Embryonic facial prominence (tissue), 1 donor: ENCODE measurements around the gene NEDD4L.

Source experiments
- DNase-seq: peaks from one replicate; pipeline ENCODE4 v3.0.0-alpha.2; 2016; ENCODE audit errors: extremely low spot score

Gene NEDD4L

GRCh38 chr18:58316396-58317342 lies 272.6 kb downstream of the NEDD4L start:
- no peak for DNase-seq

DNA sequence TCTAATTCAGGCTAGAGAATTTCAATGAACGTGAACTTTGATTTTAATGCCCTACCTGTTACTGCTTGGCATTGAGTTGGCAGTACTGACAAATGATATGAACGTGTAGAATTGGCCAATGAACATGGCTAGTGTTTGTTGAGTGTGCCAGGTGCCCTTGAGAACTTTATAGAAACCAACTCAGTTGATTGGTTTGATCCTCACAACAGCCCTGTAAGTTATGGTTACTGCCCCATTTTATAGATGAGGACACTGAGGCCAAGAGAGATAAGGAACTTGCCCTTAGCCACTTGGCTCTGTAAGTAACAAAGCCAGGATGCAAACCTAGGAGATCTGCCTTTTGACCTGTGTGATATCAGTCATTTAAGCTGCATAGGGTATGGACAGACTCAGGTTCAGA lies 275.7 kb downstream of the NEDD4L start:
- DNase-seq: no peak

DNA sequence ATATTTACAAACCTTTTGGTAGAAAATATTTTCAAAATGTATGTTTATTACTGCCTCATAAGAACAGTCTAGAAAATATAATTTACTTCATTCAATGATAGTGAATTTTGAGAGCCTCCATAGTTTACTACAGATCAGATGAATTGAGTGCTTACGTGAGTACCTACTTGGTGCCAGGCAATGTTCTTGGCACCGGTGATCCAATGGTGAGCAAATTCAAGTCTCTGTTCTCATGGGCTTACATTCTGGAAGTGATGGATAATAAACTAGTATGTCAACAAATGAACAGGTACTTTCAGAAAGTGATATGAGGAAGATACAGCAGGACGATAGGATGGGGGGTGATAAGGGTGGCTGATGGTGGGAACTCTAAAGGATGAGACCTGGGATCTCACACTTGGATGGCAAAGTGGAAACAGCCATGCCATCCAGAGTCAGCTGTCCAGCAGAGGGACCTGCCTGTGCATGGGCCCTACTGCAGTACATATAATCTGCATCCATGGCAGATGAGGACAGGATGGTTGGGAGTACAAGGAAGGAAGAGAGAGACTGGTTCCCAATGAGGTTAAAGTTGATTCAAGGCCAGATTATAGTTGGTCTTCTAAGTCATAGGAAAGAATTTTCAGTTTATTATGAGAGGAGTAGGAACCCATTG lies 277.0 kb downstream of the NEDD4L start:
- DNase-seq: no peak

GRCh38 chr18:58321986-58322385 lies 278.0 kb downstream of the NEDD4L start:
- DNase-seq: peak; percentile 77

DNA sequence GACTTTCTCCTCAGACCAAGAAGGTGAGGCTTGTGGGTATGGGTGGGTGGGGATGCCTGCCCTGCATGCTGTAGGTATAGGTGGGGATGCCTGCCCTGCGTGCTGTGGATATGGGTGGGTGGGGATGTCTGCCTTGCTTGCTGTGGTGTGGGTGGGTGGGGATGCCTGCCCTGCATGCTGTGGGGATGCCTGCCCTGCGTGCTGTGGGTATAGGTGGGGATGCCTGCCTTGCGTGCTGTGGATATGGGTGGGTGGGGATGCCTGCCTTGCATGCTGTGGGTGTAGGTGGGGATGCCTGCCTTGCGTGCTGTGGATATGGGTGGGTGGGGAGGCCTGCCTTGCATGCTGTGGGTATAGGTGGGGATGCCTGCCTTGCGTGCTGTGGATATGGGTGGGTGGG lies 278.4 kb downstream of the NEDD4L start:
- DNase-seq: no peak

- DNase-seq: no peak
These were observed 280.1 kb downstream of the NEDD4L start for GRCh38 chr18:58323866-58324762.

GRCh38 chr18:58324824-58325480 lies 280.9 kb downstream of the NEDD4L start:
- DNase-seq: no peak

DNA sequence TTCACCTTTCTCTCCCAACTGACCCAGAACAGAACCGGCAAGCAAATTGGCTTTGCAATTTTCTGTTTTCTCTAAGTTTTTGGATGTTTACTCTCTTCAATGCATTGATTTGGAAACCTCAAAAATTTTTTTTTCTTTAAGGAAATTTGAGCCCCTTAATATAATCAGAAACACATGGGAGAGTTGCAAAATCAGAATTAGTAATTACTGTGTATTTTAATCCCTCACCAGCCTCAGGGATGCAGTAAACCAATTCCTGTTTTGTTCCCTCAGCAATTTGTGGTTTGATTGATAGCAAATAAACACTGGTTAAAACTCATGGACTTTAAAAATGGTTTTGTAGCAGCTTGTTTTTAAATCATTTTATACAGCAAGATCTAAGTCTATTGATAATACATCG lies 281.5 kb downstream of the NEDD4L start:
- DNase-seq: no peak

DNA sequence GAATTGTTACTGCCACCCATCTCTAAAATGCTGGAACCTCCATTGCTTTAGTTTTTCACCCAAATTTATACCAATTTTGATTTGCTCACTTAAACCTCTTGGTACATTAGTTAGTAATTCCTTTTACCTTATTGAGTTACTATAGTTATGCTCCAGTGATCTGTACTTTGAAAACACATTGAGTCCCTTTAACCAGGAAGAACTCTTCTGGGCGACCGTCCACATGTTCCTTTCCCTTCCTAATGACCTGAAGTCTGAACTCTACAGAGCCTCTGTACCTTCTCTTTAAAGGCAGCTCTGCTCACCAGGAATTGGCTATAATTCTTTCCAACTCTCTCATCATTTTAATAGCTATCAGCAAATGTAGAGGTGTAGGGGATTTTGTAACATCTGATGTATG lies 290.0 kb downstream of the NEDD4L start:
- no peak for DNase-seq

DNA sequence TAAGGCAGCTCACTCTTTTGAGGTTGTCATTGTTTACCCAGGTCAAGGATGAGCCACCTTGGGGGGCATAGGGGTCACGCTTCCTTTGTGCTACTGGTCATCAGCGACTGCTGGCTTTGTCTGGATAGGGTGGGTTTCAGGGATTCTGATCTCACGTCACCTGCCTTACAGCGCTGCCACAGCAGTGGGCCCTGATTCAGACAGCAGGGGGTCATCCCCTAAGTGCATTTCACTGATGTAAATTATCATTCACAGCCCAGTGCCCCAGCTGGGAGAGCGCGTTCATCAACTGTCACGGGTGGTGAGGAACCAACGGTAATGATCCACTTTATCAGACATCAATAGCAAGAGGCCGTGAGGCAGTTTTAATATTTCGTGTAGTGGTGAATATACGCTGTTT lies 291.2 kb downstream of the NEDD4L start:
- no peak for DNase-seq

- no peak for DNase-seq
These were observed 291.8 kb downstream of the NEDD4L start for GRCh38 chr18:58335821-58336220.

DNA sequence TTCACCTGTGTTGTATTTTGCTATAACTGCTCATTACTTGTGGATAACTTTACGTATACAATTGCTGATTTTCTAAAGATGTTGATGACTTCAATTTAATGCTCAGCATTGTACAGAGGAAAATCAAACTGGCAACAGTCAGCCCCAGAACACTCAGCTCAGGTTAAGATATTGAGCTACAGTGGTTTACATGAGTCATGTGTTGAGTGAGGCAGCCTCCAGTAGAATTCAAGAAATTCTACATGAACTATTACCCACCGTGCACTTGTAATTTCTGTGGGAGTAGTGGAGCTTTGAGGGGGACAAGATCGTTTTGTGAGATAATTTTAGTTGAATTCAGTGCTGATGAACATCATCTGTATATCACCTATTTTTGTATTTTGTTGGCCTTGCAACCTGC lies 292.6 kb downstream of the NEDD4L start:
- no peak for DNase-seq

DNA sequence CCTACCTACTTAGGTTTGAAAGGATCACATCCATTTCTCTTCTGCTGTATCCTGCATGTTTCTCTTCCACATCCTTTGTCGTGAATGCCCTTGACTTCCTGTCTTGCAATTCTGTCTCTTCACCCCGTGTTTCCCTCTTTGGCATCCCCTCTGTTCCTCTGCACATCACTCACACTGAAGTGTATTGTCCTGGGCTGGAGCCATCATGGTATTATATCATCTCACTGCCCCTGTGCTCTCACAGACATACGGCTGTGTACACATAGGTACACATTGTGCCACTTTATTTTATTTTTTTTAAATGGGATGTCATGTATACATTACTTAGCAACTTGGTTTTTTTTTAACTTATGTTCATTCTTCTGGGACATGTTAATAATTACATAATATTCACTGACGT lies 293.3 kb downstream of the NEDD4L start:
- no peak for DNase-seq

DNA sequence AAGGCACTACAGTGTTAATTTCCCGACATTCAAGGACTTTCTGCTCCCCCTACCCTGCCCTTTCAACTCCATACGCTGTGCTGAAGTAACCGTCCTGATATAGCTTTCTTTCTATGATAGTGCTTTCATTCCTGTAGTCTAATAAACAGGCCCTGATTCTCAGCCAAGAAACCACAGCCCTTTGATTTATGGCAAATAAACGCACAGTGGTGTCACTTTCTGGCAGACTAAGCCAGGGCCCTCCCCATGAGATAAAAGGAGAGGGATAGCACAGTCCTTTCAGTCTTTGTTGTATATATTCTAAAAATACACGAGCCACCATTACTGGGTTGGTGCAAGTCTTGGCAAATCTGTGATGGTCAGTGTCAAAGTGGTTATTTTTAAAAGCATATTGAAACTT lies 293.7 kb downstream of the NEDD4L start:
- DNase-seq: no peak

DNA sequence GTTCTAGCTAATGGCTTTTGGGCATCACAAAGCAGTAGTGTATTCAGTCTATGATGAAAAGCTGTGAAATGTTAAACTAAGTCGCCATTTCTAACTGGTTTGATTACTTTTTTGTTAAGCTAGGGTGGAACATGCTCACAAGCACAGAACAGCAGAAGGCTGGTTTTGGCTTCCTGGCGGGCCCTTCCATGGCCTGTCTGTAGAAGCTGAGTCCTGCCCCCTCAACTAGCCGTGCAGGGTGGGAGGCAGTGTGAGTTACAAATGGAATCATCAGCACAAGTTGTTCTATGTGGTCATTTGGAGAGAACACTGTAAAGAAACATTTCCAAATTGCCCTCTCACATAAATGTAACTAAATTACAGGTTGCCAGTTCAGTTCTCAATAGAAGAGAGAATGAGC lies 294.1 kb downstream of the NEDD4L start:
- no peak for DNase-seq

DNA sequence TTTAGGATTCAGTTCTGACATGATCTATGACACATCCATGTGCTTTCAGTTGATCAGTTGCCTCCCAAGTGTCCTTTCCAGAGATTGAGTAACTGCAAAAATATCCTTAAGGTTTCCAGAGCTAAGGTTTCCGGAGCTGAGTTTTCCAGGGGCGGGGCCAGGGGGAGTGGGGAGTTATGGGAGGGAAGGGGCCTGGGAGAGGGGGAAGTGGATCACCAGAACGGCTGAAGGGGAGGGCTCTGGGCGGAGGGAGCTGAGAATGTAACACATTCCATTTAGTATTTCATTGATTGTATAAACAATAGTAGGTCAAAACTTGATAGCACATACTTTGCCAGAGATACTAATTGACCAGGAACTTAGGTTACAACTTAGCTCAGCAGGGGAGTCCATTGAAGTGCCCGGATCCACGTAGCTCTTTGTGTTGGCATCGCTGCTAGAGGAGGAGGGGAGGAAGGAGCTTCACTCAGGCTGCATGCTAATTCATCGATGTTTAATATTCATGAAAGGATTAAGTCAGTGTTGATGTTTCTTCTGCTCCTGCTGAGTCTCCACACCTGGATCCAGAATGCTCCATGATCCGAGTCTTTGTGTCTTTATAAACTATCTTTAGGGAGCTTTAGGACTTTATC lies 295.1 kb downstream of the NEDD4L start:
- peak; percentile 52 for DNase-seq

DNA sequence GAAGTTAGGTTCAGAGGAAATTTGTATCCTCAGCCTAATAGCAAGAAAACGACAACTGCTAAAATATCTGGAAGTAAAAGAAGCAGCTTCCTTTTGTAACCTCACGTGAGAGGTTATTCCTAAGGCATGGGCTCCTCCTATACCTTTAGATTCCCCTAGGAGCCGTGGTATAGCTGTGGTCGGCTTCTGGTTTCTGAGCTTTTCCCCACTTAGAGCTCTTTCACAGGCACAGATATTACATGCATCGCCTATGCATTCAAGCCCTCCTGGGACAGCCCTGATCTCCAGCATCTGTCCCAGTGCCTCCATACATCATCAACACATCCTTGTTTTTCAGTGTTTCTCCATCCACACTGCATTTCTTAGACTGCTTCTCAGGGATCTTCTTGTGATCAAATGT lies 295.9 kb downstream of the NEDD4L start:
- DNase-seq: no peak

DNA sequence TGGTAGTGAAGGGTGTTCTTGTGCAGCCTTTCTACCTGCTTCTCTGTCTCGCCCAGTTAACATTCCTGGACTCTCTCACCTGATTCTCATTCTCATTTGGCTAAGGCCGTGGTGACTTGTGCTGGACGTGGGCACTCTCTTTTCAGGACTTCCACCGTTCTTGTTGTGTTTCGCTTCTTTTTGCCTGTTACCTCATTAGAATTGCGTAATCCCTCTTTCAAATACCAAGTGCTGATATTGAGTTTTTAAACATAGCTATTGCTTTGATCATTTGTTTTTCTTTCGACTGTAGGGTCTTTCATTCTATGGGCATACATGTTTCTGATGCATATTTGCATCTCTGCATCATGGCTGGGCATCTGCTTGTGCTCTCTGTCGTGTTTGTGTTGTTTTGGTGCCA lies 297.9 kb downstream of the NEDD4L start:
- DNase-seq: no peak

DNA sequence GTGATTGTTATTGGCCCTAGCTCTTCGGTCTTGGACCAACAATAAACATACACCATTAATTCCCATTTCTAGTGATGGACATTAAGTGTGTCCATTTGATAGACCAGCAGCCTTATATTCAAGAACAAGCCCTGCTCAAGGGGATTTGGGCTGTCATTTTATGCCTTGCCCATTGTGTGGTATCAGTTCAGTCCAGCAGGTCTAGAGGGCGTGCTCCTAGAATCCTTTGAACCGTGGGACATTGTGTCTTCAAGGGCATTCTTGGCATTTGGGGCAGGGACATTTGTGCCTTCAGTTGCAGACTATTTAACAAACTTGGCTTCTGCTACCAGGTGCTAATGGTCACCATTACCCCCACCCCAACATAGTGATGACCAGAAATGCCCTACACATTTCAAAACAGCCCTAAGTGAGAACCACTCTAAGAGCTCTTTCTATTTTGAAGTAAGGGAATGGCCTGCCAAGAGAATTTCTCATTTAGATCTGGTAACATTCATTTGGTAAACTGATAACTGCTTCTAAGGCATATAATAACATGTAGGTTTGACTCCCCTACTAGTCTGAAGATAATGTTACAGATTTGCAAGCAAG lies 300.1 kb downstream of the NEDD4L start:
- no peak for DNase-seq

GRCh38 chr18:58344861-58345463 lies 300.9 kb downstream of the NEDD4L start:
- peak; percentile 64 for DNase-seq
